PC-3 (cell line): ENCODE data around the gene REEP2. TPM values are rescaled to one million over a fixed set of nuclear protein-coding genes. Genes with fewer than 3 reads are reported as not detected.

Experiments used
- ATAC-seq: fragments of 200-7000 bp; cut with Tn5 transposase; 2 replicates; pipeline ENCODE4 v1.9.1; 2020; ENCODE audit warnings: mild to moderate bottlenecking, moderate library complexity
- BruUV-seq: library from RNA; stranded (reverse); fragments of 400-500 nt; replicated peaks from 2 replicates; lab custom pipeline; 2021; lab: Mats Ljungman, UMichigan
- CTCF ChIA-PET: fragments of 300-600 bp; sonication (Branson Sonifier 250); formaldehyde crosslinking; loops from one replicate; lab custom pipeline; 2022; ENCODE audit warnings: antibody characterized with exemption; lab: Charles Lee
- POLR2A ChIA-PET: fragments of 300-600 bp; sonication (Branson Sonifier 250); formaldehyde crosslinking; loops from one replicate; lab custom pipeline; 2022; ENCODE audit warnings: antibody characterized with exemption; ENCODE audit not compliant: unreplicated experiment; lab: Charles Lee
- DNase-seq: peaks from one replicate; pipeline ENCODE4 v3.0.0-alpha.2; 2015
- H2AFZ ChIP-seq: fragments of 300-600 bp; sonication (generic); 2 replicates; pipeline ENCODE4 v1.6.0; 2016; ENCODE audit warnings: antibody characterized with exemption, low read length
- H3F3A ChIP-seq: fragments of 300-600 bp; sonication (generic); one replicate; pipeline ENCODE4 v1.6.0; 2017; ENCODE audit warnings: antibody characterized with exemption, low read length, control low read depth, mild to moderate bottlenecking; ENCODE audit not compliant: unreplicated experiment
- H3K27ac ChIP-seq: fragments of 300-600 bp; sonication (generic); 2 replicates; pipeline ENCODE4 v1.5.1; 2016; ENCODE audit warnings: mild to moderate bottlenecking, low read length
- H3K27me3 ChIP-seq: fragments of 300-600 bp; sonication (generic); 2 replicates; pipeline ENCODE4 v1.6.1; 2016; ENCODE audit warnings: low read length, mixed read lengths
- H3K36me3 ChIP-seq: fragments of 300-600 bp; sonication (generic); 2 replicates; pipeline ENCODE4 v1.6.1; 2016; ENCODE audit warnings: low read depth, mixed run types, low read length, mixed read lengths
- H3K4me1 ChIP-seq: fragments of 300-600 bp; sonication (generic); 2 replicates; pipeline ENCODE4 v1.5.1; 2016; ENCODE audit warnings: low read length; ENCODE audit not compliant: insufficient read depth
- H3K4me2 ChIP-seq: fragments of 300-600 bp; sonication (generic); 2 replicates; pipeline ENCODE4 v1.6.0; 2016; ENCODE audit warnings: low read length
- H3K4me3 ChIP-seq: fragments of 300-600 bp; sonication (generic); 2 replicates; pipeline ENCODE4 v1.5.1; 2016; ENCODE audit warnings: mild to moderate bottlenecking, low read length, mixed read lengths
- H3K79me2 ChIP-seq: fragments of 300-600 bp; sonication (generic); 2 replicates; pipeline ENCODE4 v1.6.1; 2017; ENCODE audit warnings: low read length, mixed read lengths
- H3K9ac ChIP-seq: fragments of 300-600 bp; sonication (generic); 2 replicates; pipeline ENCODE4 v1.6.0; 2016; ENCODE audit warnings: mild to moderate bottlenecking, low read length
- H3K9me2 ChIP-seq: fragments of 300-600 bp; sonication (generic); replicated peaks from 2 replicates; pipeline ENCODE4 v1.6.1; 2016; ENCODE audit warnings: mixed run types, low read length, mixed read lengths
- H3K9me3 ChIP-seq: fragments of 300-600 bp; sonication (generic); 2 replicates; pipeline ENCODE4 v1.6.1; 2016; ENCODE audit warnings: low read length, mixed read lengths
- H4K20me1 ChIP-seq: fragments of 300-600 bp; sonication (generic); 2 replicates; pipeline ENCODE4 v1.6.1; 2016; ENCODE audit warnings: low read length, mixed read lengths
- EZH2 ChIP-seq: fragments of 300-600 bp; sonication (generic); IDR thresholded peaks from one replicate; pipeline ENCODE4 v1.6.1; 2017; ENCODE audit warnings: antibody characterized with exemption, mild to moderate bottlenecking, low read length; ENCODE audit not compliant: unreplicated experiment
- EZH2phosphoT487 ChIP-seq: fragments of 300-600 bp; sonication (generic); IDR thresholded peaks from 2 replicates; pipeline ENCODE4 v1.6.1; 2018; ENCODE audit warnings: mild to moderate bottlenecking, antibody characterized with exemption, low read length, borderline replicate concordance
- intact Hi-C: fragments of 100-400 bp; cut with micrococcal nuclease; formaldehyde crosslinking; loops from 2 replicates; pipeline ENCODE4 v1.9.0; 2023
- total RNA-seq: library from RNA; depleted of rRNA; stranded (reverse); fragments of >200 nt; gene quantifications from 2 replicates; pipeline ENCODE4 v1.2.3, GENCODE V29; 2014
- TF ChIP-seq, protein P1 (sequence below): fragments of 300-600 bp; sonication (generic); conservative IDR thresholded peaks from 2 replicates; pipeline ENCODE4 v1.5.1; 2017; ENCODE audit warnings: antibody characterized with exemption, low read depth, mild to moderate bottlenecking, low read length

The REEP2 gene
- total RNA-seq, 1 experiment from 2014 or later, result 2.5 TPM

DNA sequence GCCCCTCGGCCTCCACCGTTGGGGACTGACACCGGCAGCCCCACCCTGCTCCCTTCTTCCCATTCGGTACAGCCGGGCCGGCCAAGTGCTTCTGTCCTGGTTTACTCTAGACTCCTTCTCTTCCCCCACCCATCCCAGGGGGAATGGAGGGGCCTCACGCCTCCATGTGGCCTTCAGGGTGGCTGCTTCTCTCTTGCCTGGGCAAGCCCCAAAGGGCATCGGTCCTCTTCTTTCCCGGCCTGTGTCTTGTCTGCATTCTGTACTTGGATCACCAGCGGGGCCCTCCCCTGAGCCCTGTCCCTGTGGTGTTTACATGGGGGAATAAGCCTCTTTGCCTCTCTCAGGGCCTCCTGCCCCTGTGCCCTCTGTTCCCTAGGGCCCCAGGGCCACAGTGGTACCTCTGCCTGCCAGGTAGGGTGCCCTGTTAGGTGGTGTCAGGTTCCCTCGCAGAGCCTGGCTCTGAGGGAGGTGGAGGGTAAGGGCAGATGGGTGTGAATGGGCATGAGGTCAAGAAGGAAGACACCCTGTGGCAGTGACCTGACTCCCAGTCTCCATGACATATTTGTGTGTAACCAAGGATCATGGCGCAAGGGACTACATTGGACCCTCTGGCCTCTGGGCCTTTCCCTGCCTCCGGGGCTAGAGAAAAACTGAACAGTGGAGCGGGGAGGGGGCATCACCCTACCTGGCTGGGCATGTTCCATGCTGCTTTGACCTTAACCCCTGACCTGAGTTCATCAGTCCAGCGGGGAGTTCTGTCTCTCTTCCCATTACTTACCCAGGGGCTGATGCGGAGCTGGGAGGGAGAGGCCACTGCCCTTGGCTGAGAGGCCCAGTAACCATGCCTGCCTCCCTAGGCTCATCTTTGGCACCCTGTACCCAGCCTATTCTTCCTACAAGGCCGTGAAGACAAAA lies 1.6 kb downstream of the REEP2 start:
- TF ChIP-seq, protein P1, sequence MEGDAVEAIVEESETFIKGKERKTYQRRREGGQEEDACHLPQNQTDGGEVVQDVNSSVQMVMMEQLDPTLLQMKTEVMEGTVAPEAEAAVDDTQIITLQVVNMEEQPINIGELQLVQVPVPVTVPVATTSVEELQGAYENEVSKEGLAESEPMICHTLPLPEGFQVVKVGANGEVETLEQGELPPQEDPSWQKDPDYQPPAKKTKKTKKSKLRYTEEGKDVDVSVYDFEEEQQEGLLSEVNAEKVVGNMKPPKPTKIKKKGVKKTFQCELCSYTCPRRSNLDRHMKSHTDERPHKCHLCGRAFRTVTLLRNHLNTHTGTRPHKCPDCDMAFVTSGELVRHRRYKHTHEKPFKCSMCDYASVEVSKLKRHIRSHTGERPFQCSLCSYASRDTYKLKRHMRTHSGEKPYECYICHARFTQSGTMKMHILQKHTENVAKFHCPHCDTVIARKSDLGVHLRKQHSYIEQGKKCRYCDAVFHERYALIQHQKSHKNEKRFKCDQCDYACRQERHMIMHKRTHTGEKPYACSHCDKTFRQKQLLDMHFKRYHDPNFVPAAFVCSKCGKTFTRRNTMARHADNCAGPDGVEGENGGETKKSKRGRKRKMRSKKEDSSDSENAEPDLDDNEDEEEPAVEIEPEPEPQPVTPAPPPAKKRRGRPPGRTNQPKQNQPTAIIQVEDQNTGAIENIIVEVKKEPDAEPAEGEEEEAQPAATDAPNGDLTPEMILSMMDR, result no peak
- TF ChIP-seq EZH2phosphoT487 (no peak), EZH2 (no peak)
- peaks cover 3% of the 10 kb centered on the region; the same call in 1 of the 2 replicates for H3K36me3 ChIP-seq
- H3K4me2 ChIP-seq, result no peak overlapping the region
- H3K4me1 ChIP-seq, result no peaks in the 10 kb centered on the region
- H3K9me2 ChIP-seq, result no peaks in the 10 kb centered on the region
- H3K79me2 ChIP-seq, result no peaks in the 10 kb centered on the region
- ChIA-PET CTCF (no interaction called here), POLR2A (no interaction called here)
- no TSS peak for BruUV-seq
- no peaks in the 10 kb centered on the region for H3K27me3 ChIP-seq
- H3F3A ChIP-seq, result no peaks in the 10 kb centered on the region
- no peak overlapping the region for H3K9ac ChIP-seq
- H4K20me1 ChIP-seq, result no peaks in the 10 kb centered on the region
- no peaks in the 10 kb centered on the region for H3K9me3 ChIP-seq
- no peak for DNase-seq
- no peak overlapping the region for H3K27ac ChIP-seq
- intact Hi-C loops, result no loop called here
- no peak for ATAC-seq
- no peak overlapping the region for H2AFZ ChIP-seq
- H3K4me3 ChIP-seq, result no peak overlapping the region

DNA sequence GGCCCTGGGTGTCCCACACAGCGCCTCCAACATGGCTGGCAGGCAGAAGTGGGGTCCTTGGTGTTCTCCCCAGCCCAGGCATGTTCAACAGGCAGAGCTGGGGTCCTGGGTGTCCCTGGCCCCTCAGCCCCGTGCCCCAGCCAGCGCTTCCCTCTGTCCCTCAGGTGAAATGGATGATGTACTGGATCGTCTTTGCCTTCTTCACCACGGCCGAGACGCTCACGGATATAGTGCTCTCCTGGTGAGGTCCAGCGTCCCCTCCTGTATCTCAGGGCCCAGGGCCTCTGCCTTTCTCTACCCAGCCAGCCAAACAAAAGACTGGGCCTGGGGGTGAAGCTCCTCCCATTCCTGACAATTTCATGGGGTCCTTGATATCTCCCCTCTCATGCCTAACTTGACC lies 2.4 kb downstream of the REEP2 start:
- POLR2A ChIA-PET, result no interaction called here
- intact Hi-C loops, result no loop called here
- no peak overlapping the region for H2AFZ ChIP-seq
- no peaks in the 10 kb centered on the region for H3K27me3 ChIP-seq
- no peak overlapping the region for H3K4me3 ChIP-seq
- no peaks in the 10 kb centered on the region for H3K9me2 ChIP-seq
- H3K4me1 ChIP-seq, result no peaks in the 10 kb centered on the region
- TF ChIP-seq EZH2, result no peak
- TF ChIP-seq, protein P1, result no peak
- TF ChIP-seq EZH2phosphoT487, result no peak
- DNase-seq (no peak), ATAC-seq (no peak)
- BruUV-seq, result no TSS peak
- no peaks in the 10 kb centered on the region for H4K20me1 ChIP-seq
- H3K79me2 ChIP-seq, result no peaks in the 10 kb centered on the region
- no peaks in the 10 kb centered on the region for H3K36me3 ChIP-seq
- no peak overlapping the region for H3K27ac ChIP-seq
- H3K4me2 ChIP-seq, result no peak overlapping the region
- CTCF ChIA-PET, result no interaction called here
- H3F3A ChIP-seq, result no peaks in the 10 kb centered on the region
- no peaks in the 10 kb centered on the region for H3K9me3 ChIP-seq
- H3K9ac ChIP-seq, result no peak overlapping the region
